Calu3 (cell line): ENCODE measurements around the gene CAPN9. TPM values are rescaled to one million over a fixed set of nuclear protein-coding genes. Genes with fewer than 3 reads are reported as not detected.
"Not testable (repeated sequence)": the region's sequence is repeated elsewhere in the genome, so short reads cannot be mapped to it uniquely, and the experiment has no call there.

Experiments used
- BruUV-seq: library from RNA; stranded (reverse); fragments of 400-500 nt; replicated peaks from 2 replicates; lab custom pipeline; 2021; lab: Mats Ljungman, UMichigan
- CTCF ChIA-PET: fragments of 300-600 bp; sonication (Branson Sonifier 250); formaldehyde crosslinking; loops from one replicate; lab custom pipeline; 2022; ENCODE audit warnings: antibody characterized with exemption; lab: Charles Lee
- DNase-seq: peaks from one replicate; pipeline ENCODE4 v3.0.0; 2022
- H3K27ac Mint-ChIP-seq: one replicate; pipeline ENCODE4 v1.8.0; 2022; ENCODE audit warnings: mixed read lengths; ENCODE audit not compliant: unreplicated experiment
- H3K27me3 Mint-ChIP-seq: one replicate; pipeline ENCODE4 v1.8.0; 2022; ENCODE audit warnings: mixed read lengths; ENCODE audit not compliant: unreplicated experiment
- H3K36me3 Mint-ChIP-seq: one replicate; pipeline ENCODE4 v1.8.0; 2022; ENCODE audit warnings: mild to moderate bottlenecking, moderate library complexity, mixed read lengths; ENCODE audit not compliant: insufficient read depth, unreplicated experiment
- H3K4me1 Mint-ChIP-seq: one replicate; pipeline ENCODE4 v1.8.0; 2022; ENCODE audit warnings: mild to moderate bottlenecking, low read depth, mixed read lengths; ENCODE audit not compliant: unreplicated experiment
- H3K4me3 Mint-ChIP-seq: one replicate; pipeline ENCODE4 v1.8.0; 2022; ENCODE audit warnings: mild to moderate bottlenecking, low read depth, moderate library complexity, mixed read lengths; ENCODE audit not compliant: unreplicated experiment
- H3K9me3 Mint-ChIP-seq: one replicate; pipeline ENCODE4 v1.8.0; 2022; ENCODE audit warnings: low read depth, mixed read lengths; ENCODE audit not compliant: unreplicated experiment
- CTCF ChIP-seq: fragments of 200-600 bp; IDR thresholded peaks from one replicate; pipeline ENCODE4 v1.8.0; 2022; ENCODE audit warnings: antibody characterized with exemption; ENCODE audit not compliant: unreplicated experiment
- intact Hi-C: fragments of 100-400 bp; cut with micrococcal nuclease; formaldehyde crosslinking; loops from one replicate; pipeline ENCODE4 v1.10.0; 2022; ENCODE audit not compliant: unreplicated experiment
- total RNA-seq: library from RNA; stranded (reverse); gene quantifications from 2 replicates; pipeline ENCODE4 v1.2.3, GENCODE V29; 2022

The CAPN9 gene
- total RNA-seq, 1 experiment from 2014 or later = not detected

- no peak for TF ChIP-seq CTCF
- H3K9me3 Mint-ChIP-seq = peaks cover 2% of the 10 kb centered on the region
- CTCF ChIA-PET = interaction anchor here (1.0 to 1.3 kb wide), 2 partner anchors 9 to 22 kb away, joined by 3 read pairs; no protein-coding TSS in a partner anchor
- no peak for DNase-seq
- no TSS peak for BruUV-seq
- intact Hi-C loops = no loop called here
- peaks cover 8% of the 10 kb centered on the region for H3K4me1 Mint-ChIP-seq
- no peak overlapping the region for H3K27ac Mint-ChIP-seq
- H3K36me3 Mint-ChIP-seq = no peaks in the 10 kb centered on the region
- H3K27me3 Mint-ChIP-seq = no peaks in the 10 kb centered on the region
- H3K4me3 Mint-ChIP-seq = no peak overlapping the region
Measured at GRCh38 chr1:230763927-230764591, 16.9 kb downstream of the CAPN9 start.

- intact Hi-C loops = no loop called here
- no peak overlapping the region for H3K4me3 Mint-ChIP-seq
- no peaks in the 10 kb centered on the region for H3K4me1 Mint-ChIP-seq
- H3K27me3 Mint-ChIP-seq = no peaks in the 10 kb centered on the region
- DNase-seq = no peak
- peaks cover 4% of the 10 kb centered on the region for H3K9me3 Mint-ChIP-seq
- TF ChIP-seq CTCF = no peak
- no peak overlapping the region for H3K27ac Mint-ChIP-seq
- CTCF ChIA-PET = no interaction called here
- no TSS peak for BruUV-seq
- no peaks in the 10 kb centered on the region for H3K36me3 Mint-ChIP-seq
Measured at GRCh38 chr1:230766318-230766717, 19.1 kb downstream of the CAPN9 start.

GRCh38 chr1:230767859-230768612 is 20.8 kb downstream of the CAPN9 start:
- intact Hi-C loops, H3K4me3 Mint-ChIP-seq, DNase-seq, H3K27ac Mint-ChIP-seq, BruUV-seq, H3K36me3 Mint-ChIP-seq, H3K27me3 Mint-ChIP-seq, H3K9me3 Mint-ChIP-seq, H3K4me1 Mint-ChIP-seq: not testable (repeated sequence)
- CTCF ChIA-PET = interaction anchor here (0.7 kb wide), 1 partner anchor 425 kb away, joined by 5 read pairs; no protein-coding TSS in a partner anchor

GRCh38 chr1:230768903-230769570 is 21.8 kb downstream of the CAPN9 start:
- H3K36me3 Mint-ChIP-seq = no peaks in the 10 kb centered on the region
- intact Hi-C loops = no loop called here
- no peak overlapping the region for H3K27ac Mint-ChIP-seq
- CTCF ChIA-PET = interaction anchor here (0.7 kb wide), 1 partner anchor 426 kb away, joined by 5 read pairs; no protein-coding TSS in a partner anchor
- no peaks in the 10 kb centered on the region for H3K27me3 Mint-ChIP-seq
- H3K4me1 Mint-ChIP-seq = no peaks in the 10 kb centered on the region
- TF ChIP-seq CTCF = no peak
- H3K4me3 Mint-ChIP-seq = no peak overlapping the region
- peaks cover 4% of the 10 kb centered on the region for H3K9me3 Mint-ChIP-seq
- BruUV-seq = no TSS peak
- no peak for DNase-seq
